NCI-H345 (cell line): ENCODE data around the gene VSIG10L.

Source experiments
- DNase-seq: peaks from one replicate; lab custom pipeline; 2025; lab: John Stamatoyannopoulos, UW

Gene VSIG10L

GRCh38 chr19:51341976-51342580 is at the start of gene VSIG10L:
TSS of gene VSIG10L (minus strand) at chr19:51342139. CDS start at chr19:51342124, 15 bp downstream.
- DNase-seq, result no peak

DNA sequence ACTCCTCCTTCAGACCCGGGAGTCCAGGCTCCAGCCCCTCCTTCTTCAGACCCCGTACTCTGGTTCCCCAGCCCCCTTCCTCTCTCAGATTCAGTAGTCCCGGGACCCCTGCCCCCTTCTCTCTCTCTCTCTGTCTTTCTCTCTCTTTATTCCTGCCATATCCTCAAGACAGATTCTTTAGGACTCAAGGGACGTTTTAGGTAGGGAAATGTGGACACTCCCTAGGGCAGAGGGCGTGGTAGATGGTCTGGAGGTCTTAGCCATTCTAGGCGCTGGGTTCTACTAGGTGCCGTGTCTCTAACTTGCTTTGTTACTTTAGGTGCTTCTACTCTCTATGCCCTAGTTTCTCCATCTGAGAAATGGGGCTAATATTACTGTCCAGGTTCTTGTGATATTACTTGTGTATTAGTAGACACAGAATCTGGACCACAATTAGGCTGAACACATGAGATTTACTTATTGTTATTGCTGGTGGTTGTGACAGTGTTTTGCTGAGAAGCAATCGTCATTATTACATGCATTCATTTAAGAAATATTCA is 49.2 kb upstream of the VSIG10L start:
- DNase-seq, result no peak

DNA sequence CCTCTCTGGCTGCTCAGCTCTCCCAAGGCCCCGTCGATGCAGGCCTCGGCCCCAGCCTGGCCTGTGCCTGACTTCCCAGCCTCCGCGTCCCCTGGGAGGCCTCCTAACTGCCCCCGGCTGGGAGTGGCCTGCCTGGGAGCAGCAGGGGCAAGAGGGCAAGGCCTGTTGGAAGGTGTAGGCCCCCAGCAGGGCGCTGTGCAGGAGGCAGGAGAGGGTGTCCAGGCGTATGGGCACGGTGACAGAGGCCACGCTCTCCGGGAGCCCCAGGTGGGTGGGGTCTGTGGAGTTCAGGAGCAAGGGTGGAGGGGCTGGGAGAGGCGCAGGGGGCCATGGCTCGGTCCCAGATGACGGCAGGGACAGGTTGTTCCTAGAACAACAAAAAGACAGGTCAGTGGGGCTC is 47.2 kb upstream of the VSIG10L start:
- no peak for DNase-seq

DNA sequence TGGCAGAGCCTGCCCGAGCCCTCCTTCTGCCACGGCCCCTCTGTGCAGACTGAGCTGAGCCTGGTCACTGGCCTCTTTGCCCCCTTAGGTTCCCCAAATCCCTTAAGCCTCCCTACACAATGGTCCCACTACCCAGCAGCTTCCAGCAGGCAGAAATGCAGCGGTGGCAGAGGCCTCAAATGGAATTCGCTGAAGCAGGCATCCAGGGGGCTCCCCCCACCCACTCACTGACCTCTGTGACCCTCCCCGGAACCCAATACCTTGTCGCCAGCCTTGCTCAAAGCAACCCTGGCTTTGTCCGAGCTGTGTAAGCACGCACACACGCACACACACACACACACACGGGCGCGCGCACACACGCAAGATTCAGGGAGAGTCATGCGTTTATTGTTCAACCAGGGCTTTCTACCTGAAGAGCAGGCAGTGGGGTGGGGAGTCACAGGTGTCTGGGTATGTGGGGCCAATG is 46.0 kb upstream of the VSIG10L start, which contains the start of gene LIM2:
LIM2 (minus strand) TSS at position 51 of the 466 bp plus-strand sequence. CDS start 531 bp downstream, outside the sequence.
- DNase-seq, result no peak

GRCh38 chr19:51386882-51387520 is 45.1 kb upstream of the VSIG10L start:
- DNase-seq, result no peak

GRCh38 chr19:51382004-51382403 is 40.1 kb upstream of the VSIG10L start:
- no peak for DNase-seq

DNA sequence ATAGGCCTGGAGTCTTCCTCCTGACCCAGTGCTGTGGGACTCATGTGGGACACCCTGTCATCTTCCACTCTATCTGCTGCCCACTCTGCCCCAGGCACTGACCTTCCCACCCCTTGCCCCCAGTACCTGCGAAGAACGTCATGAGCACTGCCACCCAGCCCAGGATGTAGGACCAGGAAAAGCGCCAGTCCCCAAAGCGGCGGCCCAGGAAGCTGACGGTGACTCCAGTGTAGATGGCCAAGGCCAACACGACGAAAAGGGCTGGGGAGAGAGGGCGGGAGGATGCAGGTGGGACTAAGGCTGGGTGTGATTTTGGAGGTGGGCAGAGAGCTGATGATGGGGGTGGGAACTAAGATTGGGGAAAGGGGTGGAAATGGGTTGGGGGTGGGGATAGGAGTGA is 38.4 kb upstream of the VSIG10L start:
- DNase-seq, result no peak

GRCh38 chr19:51377422-51377821 is 35.5 kb upstream of the VSIG10L start:
- DNase-seq, result no peak

GRCh38 chr19:51375504-51376221 is 33.7 kb upstream of the VSIG10L start:
- no peak for DNase-seq

DNA sequence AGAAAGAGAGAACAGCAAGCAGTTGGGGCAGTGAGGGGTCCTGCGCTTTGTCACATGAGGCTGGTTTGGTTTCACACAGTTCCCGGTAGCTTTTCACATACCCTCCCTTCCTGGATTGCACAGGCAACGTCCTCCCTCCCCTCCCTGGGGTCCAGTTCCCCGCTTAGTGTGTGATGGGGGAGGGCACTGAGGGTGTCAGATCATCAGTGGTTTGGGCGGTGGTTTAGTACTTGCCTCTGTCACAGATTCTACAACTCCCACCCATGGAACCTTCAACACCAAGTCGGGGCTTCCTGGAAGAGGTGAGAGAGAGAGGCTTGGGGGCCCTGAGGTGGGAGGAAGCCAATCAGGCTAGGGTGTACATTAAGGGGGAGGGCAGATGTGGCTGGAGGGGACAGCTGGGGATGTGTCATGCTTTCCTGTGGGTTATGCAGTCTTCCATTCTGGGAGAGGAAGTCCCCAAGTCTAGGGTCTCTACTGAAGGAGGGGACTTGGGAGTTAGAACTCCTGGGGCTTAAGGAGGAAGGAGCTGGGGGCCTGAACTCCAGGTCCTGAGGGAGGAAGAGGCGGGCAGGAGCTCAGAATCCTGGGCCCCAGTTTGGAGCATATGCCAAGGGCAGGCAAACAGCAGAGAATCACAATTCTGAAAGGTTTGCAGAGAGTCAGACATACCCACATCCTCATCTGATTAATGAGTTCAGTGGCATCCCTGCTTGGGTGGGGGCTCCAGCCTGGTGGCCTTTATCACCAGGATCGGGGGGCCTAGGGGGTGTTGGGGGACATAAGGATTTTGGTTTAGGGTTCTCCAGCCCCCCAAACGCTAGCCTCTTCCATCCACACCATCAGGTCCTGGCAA is 30.9 kb upstream of the VSIG10L start, which contains the start of gene NKG7:
NKG7 (minus strand) TSS at position 6 of the 856 bp plus-strand sequence. CDS start 119 bp downstream, outside the sequence.
- DNase-seq, result no peak

GRCh38 chr19:51372021-51372648 is 30.2 kb upstream of the VSIG10L start:
- no peak for DNase-seq

DNA sequence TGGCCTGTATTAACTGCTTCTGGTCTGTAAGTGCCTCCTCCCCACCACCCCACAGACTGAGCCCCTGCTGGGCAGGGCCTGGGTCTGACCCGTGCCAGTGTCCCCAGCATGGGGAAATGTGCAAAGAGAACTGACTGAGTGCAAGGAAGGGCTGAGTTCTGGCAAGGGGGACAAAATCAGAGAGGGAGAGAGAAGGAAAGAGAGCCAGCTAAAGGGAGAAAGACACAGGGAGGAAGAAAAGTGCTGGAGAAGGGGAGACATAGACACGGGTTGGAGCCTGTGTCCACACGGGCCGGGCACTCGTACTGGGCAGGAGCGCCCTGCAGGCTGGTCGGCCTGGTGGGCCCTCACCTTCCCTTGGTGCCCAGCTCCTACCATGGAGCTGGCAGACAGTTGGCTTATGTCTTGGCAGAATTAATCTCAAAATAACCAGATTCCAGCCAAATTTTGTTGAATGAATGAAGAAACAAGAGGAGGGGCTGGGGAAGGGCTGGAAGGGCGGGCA is 29.3 kb upstream of the VSIG10L start:
- DNase-seq, result no peak

DNA sequence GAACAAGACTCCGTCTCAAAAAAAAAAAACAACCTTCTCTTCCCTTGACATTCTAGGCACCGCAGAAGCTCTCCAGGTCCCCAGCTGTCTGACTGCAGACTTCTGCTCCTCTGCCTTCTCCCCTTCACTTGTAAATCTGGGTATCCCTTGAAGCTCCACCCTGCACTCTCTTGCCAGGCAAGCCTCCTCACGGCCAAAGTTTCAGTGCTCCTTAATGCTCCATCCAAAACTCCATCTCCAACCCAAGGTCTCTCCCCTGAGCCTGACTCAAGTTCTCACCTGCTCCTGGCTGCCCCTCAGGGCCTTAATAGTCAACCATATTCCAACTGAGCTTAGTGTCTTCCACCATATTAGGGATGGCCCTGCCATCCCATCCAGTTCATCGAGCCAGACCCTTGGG is 28.3 kb upstream of the VSIG10L start:
- no peak for DNase-seq

GRCh38 chr19:51368366-51369282 is 26.7 kb upstream of the VSIG10L start, which contains the start of gene CLDND2:
TSS of gene CLDND2 (minus strand) at chr19:51369003. CDS start at chr19:51368577, 426 bp downstream.
- DNase-seq, result no peak

- no peak for DNase-seq
These were observed 25.8 kb upstream of the VSIG10L start for GRCh38 chr19:51367565-51368365.

GRCh38 chr19:51367255-51367564 is 25.3 kb upstream of the VSIG10L start:
- DNase-seq, result no peak

DNA sequence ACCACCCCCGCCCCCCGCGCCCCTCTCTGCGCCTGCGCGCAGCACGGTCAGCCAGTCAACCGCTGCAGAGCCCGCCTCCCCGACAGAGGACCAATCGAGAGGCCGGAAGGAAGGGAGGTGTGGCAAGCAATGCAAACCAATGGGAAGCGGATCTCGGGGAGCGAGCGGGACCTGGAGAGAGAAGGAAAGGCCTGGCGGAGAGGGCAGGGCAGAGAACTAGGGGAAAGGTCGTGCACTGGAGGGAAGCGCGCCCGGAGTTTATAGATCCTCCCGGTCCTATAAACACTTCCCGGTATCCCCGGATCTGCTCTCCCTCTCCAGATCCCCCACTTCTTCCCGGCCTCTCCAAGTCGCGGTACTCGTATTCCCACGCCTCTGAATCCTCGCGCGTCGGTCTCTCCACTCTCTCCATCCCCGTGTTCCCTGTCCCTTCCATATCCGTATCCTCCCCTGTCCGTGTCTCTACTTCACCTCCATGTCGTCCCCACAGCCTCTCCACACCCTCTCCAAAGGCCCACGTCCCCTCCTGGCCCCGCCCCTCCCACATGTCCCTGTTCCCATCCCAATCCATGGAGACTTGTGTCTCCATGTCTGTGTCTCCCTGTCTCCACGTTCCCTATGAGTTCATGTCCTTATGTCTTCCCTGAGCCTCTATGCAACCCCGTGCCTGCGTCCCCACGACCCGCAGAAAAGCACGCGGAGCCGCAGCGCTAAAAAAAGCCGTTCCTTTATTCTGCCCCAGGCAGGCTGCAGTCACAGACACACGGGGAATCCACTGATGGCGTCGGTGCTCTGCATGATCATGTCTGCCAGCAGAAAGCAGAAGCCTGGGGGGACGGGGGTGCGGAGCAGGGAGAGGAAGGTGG is 24.7 kb upstream of the VSIG10L start:
- no peak for DNase-seq

DNA sequence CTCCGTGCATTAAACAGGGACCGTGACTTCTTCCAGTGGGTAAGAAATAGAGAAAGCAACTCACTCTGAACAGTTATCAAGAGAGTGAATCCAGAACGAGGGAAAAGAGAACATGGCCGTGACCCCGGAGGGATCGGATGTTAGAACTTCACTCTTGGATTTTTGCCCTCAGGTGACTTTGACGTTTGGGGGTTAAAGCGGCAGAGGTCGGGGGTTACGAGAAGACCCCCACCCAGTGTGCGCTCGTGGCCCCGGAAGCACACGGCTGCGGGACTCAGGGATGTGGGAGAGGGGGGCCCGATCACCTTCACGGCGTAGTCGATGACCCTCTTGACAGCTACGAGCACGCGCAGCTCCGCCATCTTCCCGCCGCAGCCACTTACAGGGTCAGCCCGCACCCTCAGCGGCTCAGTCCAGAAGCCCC is 24.0 kb upstream of the VSIG10L start, which contains the start of gene ETFB:
ETFB (minus strand) TSS at position 424 of the 424 bp plus-strand sequence; CDS start at position 362, 62 bp downstream.
- DNase-seq, result no peak
